Measurements from ENCODE around the gene ZNF813. TPM values are rescaled to one million over a fixed set of nuclear protein-coding genes. Genes with fewer than 3 reads are reported as not detected.

Gene ZNF813
- total RNA-seq = 1.5 and 2.5 TPM in 2 replicates

DNA sequence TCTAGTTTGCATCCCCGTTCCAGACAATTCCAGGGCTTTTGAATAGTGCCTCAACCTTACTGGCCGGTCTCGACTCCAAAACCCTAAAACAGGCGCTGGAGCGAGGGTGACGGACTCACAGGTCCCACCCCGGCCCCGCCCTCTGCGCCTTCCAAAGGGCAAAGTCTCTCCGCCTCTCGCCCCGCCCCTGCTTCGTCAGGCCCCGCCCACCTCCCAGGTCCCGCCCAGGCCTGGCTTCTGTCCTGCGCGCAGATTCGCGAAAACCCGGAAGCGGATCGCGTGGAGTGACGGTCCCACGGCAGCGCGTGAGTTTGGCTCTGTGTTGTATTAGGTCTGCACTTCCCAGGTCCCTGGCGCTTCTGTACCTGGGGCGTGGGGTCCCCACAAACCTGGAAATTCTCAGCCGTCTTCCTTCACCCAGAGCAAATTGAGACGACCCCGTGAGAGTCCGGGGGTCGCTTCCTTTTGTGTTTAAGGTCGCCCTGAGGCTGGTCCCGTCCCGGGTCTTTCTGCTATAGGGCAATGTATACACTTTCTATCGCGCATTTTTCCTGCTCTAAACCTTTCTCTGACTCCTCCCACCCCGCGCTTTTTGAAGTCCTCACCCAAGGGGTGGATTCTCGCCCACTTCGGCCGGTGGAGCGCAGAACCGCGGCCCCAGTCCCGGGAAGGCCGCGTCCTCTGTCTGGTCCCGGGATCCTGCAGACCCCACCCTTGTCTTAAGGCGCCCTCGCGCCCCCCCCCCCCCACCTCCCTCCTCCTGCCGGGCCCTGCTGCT, at the start of gene ZNF813:
ZNF813 (plus strand) TSS at position 249 of the 778 bp plus-strand sequence. CDS start 16,090 bp downstream, outside the sequence.

DNA sequence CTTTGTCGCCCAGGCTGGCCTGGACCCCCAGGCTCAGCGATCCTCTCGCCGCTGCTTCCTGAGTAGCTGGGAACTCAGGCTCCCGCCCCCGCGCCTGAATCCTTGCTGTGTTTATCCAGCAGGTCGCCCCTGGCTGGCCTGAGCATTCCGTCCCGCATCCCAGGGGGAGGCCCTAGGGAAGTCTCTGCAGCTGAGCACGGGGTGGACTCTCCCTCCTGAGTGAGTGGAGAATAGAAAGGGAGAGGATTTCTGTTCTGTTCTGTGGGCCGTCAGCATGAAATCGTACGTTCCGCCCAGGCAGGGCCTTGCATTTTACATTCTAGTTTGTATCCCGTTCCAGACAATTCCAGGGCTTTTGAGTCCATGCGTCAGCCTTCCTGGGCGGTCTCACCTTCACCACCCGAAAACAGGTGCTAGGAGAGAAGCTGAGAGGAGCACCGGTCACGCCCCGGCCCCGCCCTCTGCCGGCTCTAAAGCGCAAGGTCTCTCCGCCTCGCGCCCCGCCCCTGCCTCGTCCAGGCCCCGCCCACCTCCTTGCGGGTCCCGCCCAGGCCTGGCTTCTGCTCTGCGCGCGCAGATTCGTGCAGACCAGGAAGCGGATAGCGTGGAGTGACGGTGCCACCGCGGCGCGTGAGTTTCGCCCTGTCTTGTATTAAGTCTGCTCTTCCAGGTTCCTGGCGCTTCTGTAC, 36.0 kb upstream of the ZNF813 start, which contains the start of gene ZNF761:
ZNF761 (plus strand) TSS at position 586 of the 689 bp plus-strand sequence. CDS start 15,285 bp downstream, outside the sequence.

DNA sequence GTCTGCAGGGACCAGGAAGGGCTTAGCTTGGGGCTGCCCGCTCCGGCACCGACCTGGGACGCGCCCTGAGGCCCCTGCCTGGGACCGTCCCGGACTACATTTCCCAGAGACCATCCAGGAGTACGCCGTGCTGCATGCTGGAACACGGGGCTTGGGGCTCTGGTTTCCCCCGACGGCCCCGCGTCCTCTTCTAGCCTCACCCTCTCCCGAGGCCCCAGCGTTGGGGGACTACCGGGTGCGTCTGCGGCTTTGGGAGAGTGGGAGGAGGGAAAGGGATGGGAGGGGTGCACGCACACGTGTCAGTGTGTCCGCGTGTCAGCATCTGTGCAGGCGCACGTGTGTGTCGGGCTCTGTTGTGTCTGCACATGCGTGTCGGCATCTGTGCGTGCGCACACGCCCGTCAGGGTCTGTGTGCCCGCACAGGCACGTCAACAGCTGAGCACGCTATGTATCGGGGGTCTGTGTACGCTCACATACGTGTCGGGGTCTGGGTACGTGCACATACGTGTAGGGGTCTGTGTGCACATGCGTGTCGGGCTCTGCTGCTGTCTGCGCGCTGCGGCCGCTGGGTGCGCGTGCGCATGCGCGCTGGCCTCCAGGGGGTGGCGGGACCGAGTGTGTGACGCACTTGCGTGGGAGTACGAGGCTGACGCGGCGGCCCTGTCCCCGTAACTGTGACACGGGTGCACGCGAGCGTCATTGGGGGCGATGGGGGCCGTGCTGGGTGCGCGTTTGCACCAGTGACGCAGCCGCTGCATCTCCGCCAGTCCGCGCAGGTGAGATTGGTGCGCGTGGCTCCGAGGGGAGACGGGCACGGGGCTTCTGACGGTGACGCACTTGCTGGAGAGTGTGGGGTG, 70.2 kb downstream of the ZNF813 start, which contains the start of gene ZNF331:
ZNF331 (plus strand) TSS at position 625 of the 857 bp plus-strand sequence. CDS start 31,232 bp downstream, outside the sequence.

Other genes with a start within 250 kb of the ZNF813 start
- gene ZNF677, start 212.9 kb upstream of the ZNF813 start, total RNA-seq = 9.2 and 25.4 TPM in 2 replicates
- not detected in 2 replicates for gene VN1R2, start 209.4 kb upstream of the ZNF813 start, total RNA-seq
- not detected in 2 replicates for gene VN1R4, start 200.0 kb upstream of the ZNF813 start, total RNA-seq
- gene ZNF845, start 134.0 kb upstream of the ZNF813 start, total RNA-seq = 4.4 and 5.5 TPM in 2 replicates
- gene ZNF525, start 102.0 kb upstream of the ZNF813 start, total RNA-seq = 1.2 and 2.5 TPM in 2 replicates
- 6.1 and 8.5 TPM in 2 replicates for gene ZNF765, start 72.6 kb upstream of the ZNF813 start, total RNA-seq
- gene ZNF761, start 35.7 kb upstream of the ZNF813 start, total RNA-seq = 5.9 and 11.7 TPM in 2 replicates
- gene ZNF331, start 70.4 kb downstream of the ZNF813 start, total RNA-seq = 3.1 and 15.9 TPM in 2 replicates
- gene DPRX, start 164.3 kb downstream of the ZNF813 start, total RNA-seq = not detected in 2 replicates

Data from epithelial cell of alveolus of lung (primary cell).